ENCODE measurements around the gene FLACC1. TPM values are rescaled to one million over a fixed set of nuclear protein-coding genes. Genes with fewer than 3 reads are reported as not detected.

FLACC1 gene, protein sequence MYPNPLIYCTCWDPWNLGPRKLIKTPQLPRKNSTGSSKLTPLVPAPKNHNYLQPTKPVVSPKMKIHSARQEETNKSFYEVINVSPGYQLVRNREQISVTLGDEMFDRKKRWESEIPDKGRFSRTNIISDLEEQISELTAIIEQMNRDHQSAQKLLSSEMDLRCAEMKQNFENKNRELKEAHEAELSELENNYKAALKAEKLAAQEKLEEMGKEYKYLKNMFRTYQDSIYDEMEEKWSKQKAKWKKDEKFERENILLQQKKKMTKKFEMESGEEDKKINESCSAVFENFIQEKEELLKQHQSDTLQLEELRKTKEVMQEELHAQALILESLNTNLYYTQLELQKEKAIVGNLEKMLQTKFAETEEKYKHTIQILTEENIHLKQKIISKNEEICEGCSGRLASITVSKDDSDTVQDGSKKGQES
- 1 to 10 TPM; 5.9 to 8.4 TPM for total RNA-seq
- 1 to 10 TPM; 1.6 to 1.9 (median 1.9) TPM for polyA plus RNA-seq
- 2.1 to 10.9 (median 6.0) reads per million in 6 experiments for total RNA-seq

GRCh38 chr2:201357221-201357620, at the start of gene FLACC1:
TSS of gene FLACC1 (minus strand) at chr2:201357345. CDS start at chr2:201351404, 5,941 bp downstream.
- Mint-ChIP-seq H3K4me3 (no peak within 1 kb of the TSS), H3K36me3 (peaks cover 6 to 14% (median 11%) of the 10 kb centered on the region in 3 donors), H3K27me3 (no peaks in the 10 kb centered on the region), H3K27ac (peak within 1 kb of the TSS in 1 of 10 donors; percentile 12), H3K4me1 (peaks cover 6 to 25% (median 16%) of the 10 kb centered on the region in 4 donors), H3K9me3 (no peaks in the 10 kb centered on the region)
- DNase-seq (no peak), ATAC-seq (no peak)
- POLR2A ChIA-PET = interaction anchor here (1.0 kb wide), 1 partner anchor 93 kb away, joined by 3 read pairs; no protein-coding TSS in a partner anchor

- H3K4me3 Mint-ChIP-seq = no peak overlapping the region
- POLR2A ChIA-PET = interaction anchor here (0.6 kb wide), 1 partner anchor 149 kb away, joined by 4 read pairs; no protein-coding TSS in a partner anchor
These were observed 49.0 kb upstream of the FLACC1 start for GRCh38 chr2:201406077-201406662.

DNA sequence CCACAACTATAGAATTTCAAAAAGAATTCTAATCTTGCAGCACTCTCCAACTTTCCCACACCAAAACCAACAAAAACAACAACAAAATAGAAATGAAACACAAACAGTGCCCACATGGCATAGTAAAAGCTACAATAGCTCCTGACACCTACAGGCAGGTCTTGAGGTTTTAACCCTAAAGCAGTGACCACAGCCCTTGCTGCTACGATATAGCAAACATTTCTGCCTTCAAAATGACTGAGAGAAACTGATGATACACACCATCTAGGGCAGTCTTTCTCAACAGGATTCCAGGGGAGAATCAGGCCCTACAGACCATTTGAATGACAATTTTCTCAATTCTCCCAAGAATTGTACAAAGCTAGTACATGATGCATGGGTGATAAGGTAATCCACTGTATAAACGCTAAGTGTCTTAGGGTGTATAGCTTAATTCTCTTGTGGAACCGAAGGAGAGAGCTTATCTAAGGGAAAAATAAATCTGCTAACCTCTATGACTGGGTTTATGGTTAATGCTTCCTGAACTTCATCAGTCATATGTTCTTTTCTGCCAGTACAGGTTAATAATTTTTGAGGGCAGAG, 47.6 kb upstream of the FLACC1 start:
- no peaks in the 10 kb centered on the region for H3K27me3 Mint-ChIP-seq
- H3K27ac Mint-ChIP-seq = peak overlapping the region in 5 of 10 donors; percentile 1 to 61 (median 26)
- DNase-seq (no peak), ATAC-seq (no peak)
- H3K36me3 Mint-ChIP-seq = peaks cover 0 to 39% (median 16%) of the 10 kb centered on the region in 3 donors
- POLR2A ChIA-PET = no interaction called here
- peak overlapping the region in 1 of 10 donors; percentile 16 for H3K4me3 Mint-ChIP-seq
- H3K4me1 Mint-ChIP-seq = peaks cover 11 to 58% (median 42%) of the 10 kb centered on the region in 4 donors
- no peaks in the 10 kb centered on the region for H3K9me3 Mint-ChIP-seq

More at GRCh38 chr2:201406077-201406662, 49.0 kb upstream of the FLACC1 start:
- no peak for ATAC-seq
- DNase-seq = no peak
- no peaks in the 10 kb centered on the region for H3K9me3 Mint-ChIP-seq
- H3K27me3 Mint-ChIP-seq = no peaks in the 10 kb centered on the region
- H3K4me1 Mint-ChIP-seq = peaks cover 10 to 56% (median 48%) of the 10 kb centered on the region in 4 donors
- H3K36me3 Mint-ChIP-seq = peaks cover 0 to 34% (median 17%) of the 10 kb centered on the region in 3 donors
- H3K27ac Mint-ChIP-seq = peak overlapping the region in 3 of 10 donors; percentile 5 to 53 (median 24)

GRCh38 chr2:201403880-201404279, 46.7 kb upstream of the FLACC1 start:
- Mint-ChIP-seq H3K4me1 (peaks cover 11 to 53% (median 42%) of the 10 kb centered on the region in 4 donors), H3K27me3 (no peaks in the 10 kb centered on the region), H3K9me3 (no peaks in the 10 kb centered on the region), H3K36me3 (peaks cover 0 to 48% (median 18%) of the 10 kb centered on the region in 3 donors), H3K4me3 (no peak overlapping the region), H3K27ac (peak overlapping the region in 1 of 10 donors; percentile 3)
- no peak for DNase-seq
- no peak for ATAC-seq
- POLR2A ChIA-PET = no interaction called here

DNA sequence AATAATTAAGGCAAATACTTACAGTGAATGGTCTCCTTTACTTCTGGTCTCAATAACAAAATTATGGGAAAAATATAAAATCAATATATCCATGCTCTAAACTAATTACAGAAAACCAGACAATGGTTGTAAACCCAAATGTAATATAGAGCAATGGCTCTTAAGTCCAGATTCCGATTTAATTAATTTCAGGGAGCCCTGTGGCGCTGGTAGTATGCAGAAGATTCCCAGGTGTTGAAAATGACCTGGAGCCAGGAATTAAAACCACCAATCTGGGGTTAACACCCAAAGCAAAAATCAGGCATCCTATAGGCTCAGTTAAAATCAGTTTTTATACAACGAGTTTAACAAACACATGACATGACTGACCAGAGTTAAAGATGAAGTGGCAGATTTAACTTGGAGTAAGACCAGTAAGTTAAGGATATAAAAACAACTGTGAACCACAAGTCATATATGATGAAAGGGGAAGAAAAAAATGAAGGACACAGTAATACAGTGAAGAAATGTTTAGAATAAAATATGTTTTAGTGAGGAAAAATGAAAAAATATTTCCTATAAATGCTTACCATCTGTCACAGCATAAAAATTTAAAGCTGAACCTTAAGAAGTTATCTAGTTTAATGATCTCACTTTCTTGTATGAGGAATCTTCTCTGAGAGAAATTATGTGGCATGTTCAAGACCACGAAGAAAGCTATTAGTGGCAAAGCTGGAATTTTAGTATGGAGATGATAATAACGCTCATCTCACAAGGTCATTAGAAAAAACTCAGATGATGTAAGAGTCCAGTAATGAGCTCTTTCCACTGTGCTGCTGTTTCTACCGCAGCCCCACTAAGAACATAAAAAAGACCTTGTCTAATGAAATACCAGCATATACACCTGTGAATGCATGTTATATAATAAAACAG, 45.8 kb upstream of the FLACC1 start:
- ATAC-seq = no peak
- Mint-ChIP-seq H3K4me1 (peaks cover 9 to 51% (median 39%) of the 10 kb centered on the region in 4 donors), H3K9me3 (no peaks in the 10 kb centered on the region)

DNA sequence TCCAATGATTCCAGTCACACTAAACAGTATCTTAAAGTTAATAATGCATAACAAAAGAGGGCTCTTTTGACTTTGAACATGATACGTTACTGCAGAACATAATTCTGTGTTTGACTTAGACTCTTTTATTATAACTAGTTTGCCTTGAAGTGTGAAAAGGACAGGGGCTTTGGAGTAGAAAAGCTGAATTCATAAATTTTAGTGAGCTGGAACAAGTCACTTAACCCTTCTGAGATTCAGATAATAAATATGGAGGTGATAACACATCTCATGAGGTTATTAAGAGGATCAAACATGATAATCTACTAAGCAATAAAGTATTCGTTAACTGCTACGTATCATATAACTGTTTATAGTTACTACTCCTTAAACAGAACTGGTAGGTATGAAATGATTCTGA, 44.7 kb upstream of the FLACC1 start:
- peaks cover 0 to 51% (median 28%) of the 10 kb centered on the region in 3 donors for H3K36me3 Mint-ChIP-seq
- no peak for ATAC-seq
- H3K9me3 Mint-ChIP-seq = no peaks in the 10 kb centered on the region
- DNase-seq = no peak
- H3K4me1 Mint-ChIP-seq = peaks cover 6 to 45% (median 32%) of the 10 kb centered on the region in 4 donors
- H3K4me3 Mint-ChIP-seq = no peak overlapping the region
- POLR2A ChIA-PET = no interaction called here
- no peak overlapping the region for H3K27ac Mint-ChIP-seq
- no peaks in the 10 kb centered on the region for H3K27me3 Mint-ChIP-seq

More for the DNA sequence above, 45.8 kb upstream of the FLACC1 start:
- Mint-ChIP-seq H3K36me3 (peaks cover 0 to 51% (median 22%) of the 10 kb centered on the region in 3 donors), H3K27ac (no peak overlapping the region), H3K4me3 (no peak overlapping the region), H3K27me3 (no peaks in the 10 kb centered on the region)
- DNase-seq = no peak
- POLR2A ChIA-PET = no interaction called here

- Mint-ChIP-seq H3K27ac (peak overlapping the region in 1 of 10 donors; percentile 26), H3K27me3 (no peaks in the 10 kb centered on the region), H3K36me3 (peaks cover 4 to 73% (median 37%) of the 10 kb centered on the region in 3 donors), H3K4me3 (no peak overlapping the region), H3K9me3 (no peaks in the 10 kb centered on the region), H3K4me1 (peaks cover 4 to 7% (median 6%) of the 10 kb centered on the region in 4 donors)
- POLR2A ChIA-PET = no interaction called here
- DNase-seq (no peak), ATAC-seq (no peak)
These were observed 39.5 kb upstream of the FLACC1 start for GRCh38 chr2:201396595-201396994.

DNA sequence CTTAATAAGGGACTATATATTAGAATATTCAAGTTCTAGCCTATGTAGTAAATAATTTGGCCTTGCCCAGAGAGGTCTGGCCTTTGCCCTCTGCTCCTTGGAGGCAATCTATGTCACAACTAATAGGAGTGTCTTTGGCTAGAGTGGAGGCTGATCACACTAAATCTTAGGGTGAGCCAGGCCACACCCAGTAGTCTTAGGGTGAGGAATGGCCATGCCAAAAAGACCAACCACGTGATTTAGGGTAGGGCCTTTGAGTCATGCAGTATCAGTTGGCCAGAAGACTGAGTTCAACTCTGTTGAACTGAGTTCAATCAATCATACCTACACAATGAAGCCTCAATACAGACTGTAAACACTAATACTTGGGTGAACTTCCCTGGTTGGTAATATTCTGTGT, 26.0 kb upstream of the FLACC1 start:
- peaks cover 0 to 10% (median 5%) of the 10 kb centered on the region in 9 donors for H3K9me3 Mint-ChIP-seq
- POLR2A ChIA-PET = no interaction called here
- ATAC-seq = no peak
- H3K36me3 Mint-ChIP-seq = peaks cover 22 to 81% (median 57%) of the 10 kb centered on the region in 3 donors
- H3K4me3 Mint-ChIP-seq = no peak overlapping the region
- H3K4me1 Mint-ChIP-seq = peaks cover 0 to 2% (median 1%) of the 10 kb centered on the region in 4 donors
- H3K27me3 Mint-ChIP-seq = no peaks in the 10 kb centered on the region
- no peak overlapping the region for H3K27ac Mint-ChIP-seq
- DNase-seq = no peak

DNA sequence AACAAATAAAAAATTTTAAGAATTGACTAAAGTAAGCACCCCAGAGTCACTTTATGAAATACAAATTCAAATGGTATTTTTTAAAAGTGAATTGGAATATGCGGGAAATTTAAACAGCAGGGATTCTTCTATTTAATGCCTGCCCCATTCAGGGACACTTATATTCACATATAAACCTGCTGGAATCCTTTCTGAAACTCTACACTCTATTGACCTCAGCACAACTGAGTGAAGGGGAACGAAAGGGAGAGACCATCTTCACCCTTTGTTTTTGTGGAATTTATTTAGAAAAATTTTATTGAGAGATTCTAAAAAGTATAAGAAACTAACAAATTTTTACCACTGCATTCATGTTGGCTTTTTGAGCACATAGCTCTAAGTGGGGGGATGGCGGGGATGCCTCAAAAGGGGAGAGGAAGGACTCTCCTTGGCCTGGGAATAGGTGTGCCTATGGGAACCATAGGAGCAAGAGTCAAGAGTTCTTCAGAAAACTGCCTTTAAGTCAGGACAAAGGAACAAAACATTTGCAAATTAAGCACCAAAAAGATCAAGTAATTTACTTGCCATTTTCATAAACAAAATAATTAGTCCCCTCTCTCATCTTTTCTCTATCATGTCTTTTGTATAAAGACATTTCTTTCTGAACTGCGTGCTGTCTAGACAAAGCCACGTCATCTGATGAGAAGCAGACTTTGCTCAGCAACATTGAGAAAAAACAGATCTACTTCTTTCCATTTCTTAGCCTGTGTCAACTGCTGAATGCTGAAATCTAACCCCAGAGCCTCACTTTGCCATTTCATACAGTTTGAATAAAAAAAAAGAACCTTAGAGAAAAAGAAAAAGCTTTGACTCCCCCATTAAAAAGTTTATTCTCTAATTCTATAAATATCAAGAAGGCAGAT, 21.6 kb upstream of the FLACC1 start:
- Mint-ChIP-seq H3K4me1 (peaks cover 2 to 8% (median 5%) of the 10 kb centered on the region in 4 donors), H3K27me3 (no peaks in the 10 kb centered on the region), H3K9me3 (peaks cover 0 to 10% (median 5%) of the 10 kb centered on the region in 9 donors), H3K36me3 (peaks cover 15 to 64% (median 56%) of the 10 kb centered on the region in 3 donors), H3K27ac (peak overlapping the region in 3 of 10 donors; percentile 21 to 31 (median 22)), H3K4me3 (no peak overlapping the region)
- ATAC-seq (no peak), DNase-seq (no peak)
- POLR2A ChIA-PET = no interaction called here

DNA sequence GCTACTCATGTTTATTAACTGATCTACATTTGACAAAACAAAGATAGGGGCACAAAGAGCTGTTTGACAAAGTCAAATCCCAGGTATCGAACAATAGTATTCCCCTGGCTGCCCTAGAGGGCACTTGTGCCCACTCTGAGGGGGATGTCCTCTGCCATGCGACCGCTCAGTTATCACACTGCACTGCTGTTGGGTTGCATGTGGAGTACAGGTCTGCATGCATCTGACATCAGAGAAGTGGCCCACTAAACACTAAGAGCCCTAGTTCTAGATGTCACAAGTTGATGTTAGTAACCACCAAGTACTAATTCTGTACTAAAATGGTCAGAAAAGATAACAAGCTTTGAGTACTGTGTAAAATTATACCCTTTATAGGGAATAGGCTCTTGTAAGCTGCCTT, 20.1 kb upstream of the FLACC1 start:
- peaks cover 15 to 58% (median 50%) of the 10 kb centered on the region in 3 donors for H3K36me3 Mint-ChIP-seq
- no peak for DNase-seq
- no peaks in the 10 kb centered on the region for H3K27me3 Mint-ChIP-seq
- H3K27ac Mint-ChIP-seq = peak overlapping the region in 6 of 10 donors; percentile 9 to 75 (median 34)
- POLR2A ChIA-PET = no interaction called here
- peaks cover 0 to 10% (median 5%) of the 10 kb centered on the region in 9 donors for H3K9me3 Mint-ChIP-seq
- H3K4me1 Mint-ChIP-seq = peaks cover 3 to 19% (median 15%) of the 10 kb centered on the region in 4 donors
- ATAC-seq = no peak
- H3K4me3 Mint-ChIP-seq = no peak overlapping the region

GRCh38 chr2:201369775-201370174, 12.6 kb upstream of the FLACC1 start:
- Mint-ChIP-seq H3K27me3 (no peaks in the 10 kb centered on the region), H3K9me3 (peaks cover 0 to 23% (median 16%) of the 10 kb centered on the region in 9 donors), H3K27ac (peak overlapping the region in 1 of 10 donors; percentile 25), H3K4me3 (no peak overlapping the region), H3K36me3 (peaks cover 13 to 63% (median 60%) of the 10 kb centered on the region in 3 donors), H3K4me1 (peaks cover 6 to 20% (median 19%) of the 10 kb centered on the region in 4 donors)
- DNase-seq (no peak), ATAC-seq (no peak)
- POLR2A ChIA-PET = interaction anchor here (1.0 kb wide), 1 partner anchor 137 kb away, joined by 3 read pairs; no protein-coding TSS in a partner anchor

Measured in naive thymus-derived CD8-positive, alpha-beta T cell (primary cell).